CD4-positive, alpha-beta T cell treated with Interleukin-4 for 1 hour (primary cell): ENCODE measurements around the gene BTF3.

Experiments used
- DNase-seq, 2 donors: peaks; one replicate each; pipeline ENCODE4 v3.0.0-alpha.2; 2020 to 2022

The BTF3 gene

GRCh38 chr5:73525606-73526203, 27.5 kb downstream of the BTF3 start:
- DNase-seq: no peak

GRCh38 chr5:73528248-73528647, 30.0 kb downstream of the BTF3 start:
- DNase-seq: no peak

DNA sequence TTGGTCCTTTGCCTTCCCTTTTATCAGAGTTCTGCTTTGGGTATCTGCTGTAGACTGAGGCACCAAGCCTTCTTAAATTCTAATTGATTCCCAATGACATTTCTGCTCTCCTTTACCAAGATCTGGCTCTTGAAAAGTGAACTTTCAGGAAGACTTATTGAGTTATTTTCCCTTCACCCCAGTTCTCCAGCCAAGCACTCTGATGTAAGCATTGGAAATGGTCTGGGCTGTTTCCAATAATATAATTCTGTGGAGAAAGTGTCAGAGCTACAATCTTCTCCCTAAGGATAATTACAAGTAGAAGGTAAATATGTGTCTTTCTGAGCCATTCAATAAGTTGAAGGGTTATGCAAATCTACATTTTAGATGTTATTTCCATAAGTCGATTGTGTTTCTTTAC, 30.8 kb downstream of the BTF3 start:
- no peak for DNase-seq

- DNase-seq: no peak
Observed at GRCh38 chr5:73531356-73531755, 33.1 kb downstream of the BTF3 start.

GRCh38 chr5:73532195-73532594, 34.0 kb downstream of the BTF3 start:
- DNase-seq: no peak

DNA sequence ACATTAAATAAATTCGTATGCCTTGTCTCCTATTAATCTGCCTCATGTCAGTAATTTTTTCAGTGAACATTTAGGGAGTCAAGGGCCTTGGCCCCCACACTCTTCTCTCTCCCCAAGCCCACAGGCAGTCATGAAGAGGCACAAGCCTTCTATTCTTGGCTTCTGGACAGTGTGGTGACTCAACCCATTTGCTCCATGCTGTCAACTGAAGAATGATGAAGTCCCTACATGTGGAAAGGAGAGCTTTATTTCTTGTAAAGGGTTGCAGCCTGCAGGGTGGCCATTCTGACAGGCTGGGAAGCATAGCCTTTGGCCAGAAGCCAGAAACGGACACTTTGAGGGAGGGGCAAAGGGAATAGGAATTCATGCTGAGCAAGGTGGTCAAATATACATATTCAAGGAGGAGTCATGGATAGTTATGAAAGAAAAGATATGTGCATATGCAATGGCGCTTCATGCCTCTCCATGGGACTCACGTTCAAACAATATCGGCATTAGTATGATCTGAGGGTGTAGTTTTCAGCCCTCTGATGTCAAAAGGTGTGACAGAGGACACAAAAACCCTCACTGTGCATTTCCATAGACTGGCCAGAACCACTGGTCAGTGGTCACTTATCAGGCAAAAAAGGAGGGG, 35.9 kb downstream of the BTF3 start:
- DNase-seq: no peak

DNA sequence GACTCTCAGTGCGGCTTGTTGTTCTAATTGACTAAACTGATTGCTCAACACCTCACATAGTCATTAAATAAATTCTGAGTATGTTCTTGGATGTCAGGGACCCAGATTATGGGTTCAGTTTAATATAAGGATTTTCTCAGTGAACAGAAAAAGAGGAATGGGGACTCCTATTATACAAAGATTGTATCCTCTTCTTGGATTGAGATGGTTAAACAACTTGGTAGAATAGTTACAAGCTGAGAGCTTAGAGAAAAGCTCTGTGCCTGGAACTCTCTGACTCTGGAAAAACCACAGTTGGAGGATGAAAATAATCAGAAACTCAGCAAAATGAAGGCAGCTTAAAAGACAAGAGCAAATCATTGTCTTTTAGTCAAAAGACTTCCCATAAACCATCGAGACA, 36.7 kb downstream of the BTF3 start:
- no peak for DNase-seq

- DNase-seq: no peak
Observed at GRCh38 chr5:73539730-73540129, 41.5 kb downstream of the BTF3 start.

- DNase-seq: no peak
Observed at GRCh38 chr5:73540192-73540591, 42.0 kb downstream of the BTF3 start.

GRCh38 chr5:73542020-73542419, 43.8 kb downstream of the BTF3 start:
- no peak for DNase-seq

DNA sequence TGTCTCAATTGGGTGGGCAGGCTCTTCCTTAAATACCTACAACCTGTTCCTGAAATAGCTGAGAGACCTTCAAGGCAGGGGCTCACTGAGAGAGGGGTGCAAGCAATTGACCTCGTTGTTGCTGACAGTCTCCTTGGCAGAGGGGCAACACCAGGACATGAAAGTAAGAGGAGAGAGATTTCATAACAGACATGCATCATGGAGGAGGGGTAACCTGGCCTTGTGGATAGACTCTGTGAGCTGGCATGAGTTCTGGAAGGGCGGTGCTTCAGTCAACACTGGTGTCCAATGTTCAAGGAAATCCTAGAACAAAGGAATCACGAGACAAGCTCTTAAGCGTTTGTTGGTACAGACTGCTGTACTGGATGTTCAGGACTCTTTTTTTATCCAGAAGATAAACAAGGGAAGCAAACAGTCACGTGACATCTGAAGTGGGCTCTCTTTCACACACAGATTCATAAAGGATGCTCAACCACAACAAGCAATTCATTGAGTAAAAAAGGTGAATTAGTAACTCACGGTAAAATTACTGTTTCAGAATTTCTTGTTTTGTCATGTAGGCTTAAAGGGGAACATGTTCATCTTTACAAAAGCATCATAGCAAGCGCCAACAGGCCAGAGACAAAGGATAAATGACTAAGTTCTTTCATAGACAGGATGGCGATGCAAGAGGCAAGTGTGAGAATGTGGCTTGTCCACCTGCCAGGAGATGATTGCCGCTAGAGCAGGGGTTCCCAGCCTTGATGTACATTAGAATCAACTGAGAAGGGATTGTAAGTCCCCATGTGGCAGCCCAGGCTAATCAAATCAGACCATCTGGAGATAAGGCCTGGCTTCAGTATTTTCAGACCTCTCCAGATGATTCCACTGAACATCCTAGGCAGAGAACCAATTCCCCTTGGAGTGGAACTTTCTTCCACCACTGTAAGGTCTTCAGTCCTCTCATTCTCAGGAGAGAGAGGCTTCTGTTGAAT, 46.5 kb downstream of the BTF3 start:
- no peak for DNase-seq

- no peak for DNase-seq
Observed at GRCh38 chr5:73545403-73545779, 47.1 kb downstream of the BTF3 start.

DNA sequence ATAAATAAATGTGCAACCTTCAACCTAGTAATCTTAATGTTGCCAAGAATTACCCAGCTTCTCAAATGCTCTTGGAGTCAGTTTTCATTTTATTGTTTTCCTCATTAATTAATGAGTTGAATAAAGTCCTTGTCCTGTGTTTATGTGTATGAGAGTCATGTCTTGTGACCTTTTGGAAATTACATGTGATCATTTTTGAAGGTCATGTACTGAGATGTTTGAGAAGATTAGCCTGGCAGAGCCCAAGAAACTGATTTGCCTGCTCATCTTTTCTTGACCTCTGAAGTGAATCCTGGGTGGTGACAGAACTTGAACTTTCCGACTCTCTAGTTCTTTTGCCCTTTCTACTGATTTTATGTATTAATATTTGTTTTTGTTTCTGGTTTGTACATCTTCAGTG, 51.8 kb downstream of the BTF3 start:
- DNase-seq: no peak

- DNase-seq: no peak
Observed at GRCh38 chr5:73552642-73553041, 54.4 kb downstream of the BTF3 start.
